K562 (cell line): ENCODE data around the gene GNA15. TPM values are rescaled to one million over a fixed set of nuclear protein-coding genes. Genes with fewer than 3 reads are reported as not detected.

Source experiments
- AFF1 ChIP-seq, 2 experiments: fragments of 450-650 bp; IDR thresholded peaks; 2 replicates each; pipeline ENCODE4 v1.6.1; 2018; ENCODE audit warnings: mild to moderate bottlenecking in 2 of 2, low read depth in 1 of 2; ENCODE audit not compliant: partially characterized antibody in 2 of 2
- CBFA2T3 ChIP-seq: fragments of 450-650 bp; IDR thresholded peaks from 2 replicates; pipeline ENCODE4 v1.6.1; 2017
- DPF2 ChIP-seq: fragments of 450-650 bp; IDR thresholded peaks from 2 replicates; pipeline ENCODE4 v1.6.1; 2016
- E2F5 ChIP-seq: sonication (generic); formaldehyde crosslinking; IDR thresholded peaks from 2 replicates; pipeline ENCODE4 v1.8.0; 2022; ENCODE audit warnings: mild to moderate bottlenecking, missing genetic modification reagents
- HDAC1 ChIP-seq, 2 experiments: fragments of 450-650 bp; IDR thresholded peaks; 2 replicates each; pipeline ENCODE4 v1.6.1; 2016 to 2017; ENCODE audit warnings: inconsistent platforms in 1 of 2, mild to moderate bottlenecking in 1 of 2, moderate library complexity in 1 of 2
- NCOA2 ChIP-seq, 2 experiments: fragments of 450-650 bp; IDR thresholded peaks; 2 replicates each; pipeline ENCODE4 v1.6.1; 2018; ENCODE audit warnings: mild to moderate bottlenecking in 2 of 2, moderate library complexity in 1 of 2; ENCODE audit not compliant: partially characterized antibody in 2 of 2
- POLR2AphosphoS5 ChIP-seq: IDR thresholded peaks from 2 replicates; pipeline ENCODE4 v1.6.1; 2011; ENCODE audit warnings: mild to moderate bottlenecking, low read depth, low read length, moderate library complexity; ENCODE audit not compliant: control insufficient read depth, insufficient read depth
- PREB ChIP-seq: sonication (generic); formaldehyde crosslinking; IDR thresholded peaks from 2 replicates; pipeline ENCODE4 v1.8.1; 2023; ENCODE audit warnings: mild to moderate bottlenecking, missing genetic modification reagents
- SMARCC2 ChIP-seq: fragments of 450-650 bp; IDR thresholded peaks from 2 replicates; pipeline ENCODE4 v1.6.1; 2017; ENCODE audit warnings: antibody characterized with exemption, moderate library complexity, mild to moderate bottlenecking, low read depth
- STAT5A ChIP-seq: IDR thresholded peaks from 2 replicates; pipeline ENCODE4 v1.6.1; 2012; ENCODE audit warnings: low read length, inconsistent platforms, borderline replicate concordance
- TRIM24 ChIP-seq, 2 experiments: fragments of 450-650 bp; IDR thresholded peaks; 2 replicates each; pipeline ENCODE4 v1.6.1; 2016
- ZFP36 ChIP-seq: fragments of 150-350 bp; IDR thresholded peaks from 2 replicates; pipeline ENCODE4 v1.6.1; 2018; ENCODE audit warnings: low read length, low read depth; ENCODE audit not compliant: partially characterized antibody
- ZNF639 ChIP-seq, 2 experiments: fragments of 200-800 bp in 1 of 2; sonication (Bioruptor generic) in 1 of 2; sonication (generic) in 1 of 2; formaldehyde crosslinking in 1 of 2; IDR thresholded peaks in 1 of 2; conservative IDR thresholded peaks in 1 of 2; 2 replicates each; pipeline versions ENCODE4 v1.5.0 to v1.6.1; 2016 to 2020; ENCODE audit warnings: missing compliant biosample characterization in 1 of 2, missing genetic modification characterization in 1 of 2, missing genetic modification reagents in 1 of 2
- polyA plus RNA-seq, 8 experiments: library from polyadenylated mRNA; depleted of rRNA in 4 of 8; stranded (reverse) in 5 of 8; unstranded in 3 of 8; fragments of >200 nt; fragmentation: Nextera tagmentation in 2 of 8; fragmentation: Illumina TruSeq in 1 of 8; extraction: Ambion mirVana in 2 of 8; extraction: Trizol in 1 of 8; gene quantifications; 2 replicates each; pipeline versions ENCODE4 v1.2.1 to v1.2.3, GENCODE V29; 2011 to 2014; ENCODE audit warnings: inconsistent platforms in 1 of 8, missing spikeins in 1 of 8
- total RNA-seq, 7 experiments: library from RNA; depleted of rRNA in 6 of 7; stranded (reverse); fragments of >200 nt in 6 of 7; fragmentation: Illumina TruSeq in 2 of 7; extraction: Trizol in 2 of 7; gene quantifications; 2 replicates each; pipeline versions ENCODE4 v1.2.1 to v1.2.3, GENCODE V29; 2011 to 2021; ENCODE audit warnings: low replicate concordance in 1 of 7

The GNA15 gene
- total and polyA plus RNA-seq, 9 of the 15 experiments (the other 6 are each of a cell fraction or from before 2014, with no cell fraction given) = 0.03 to 0.24 (median 0.11) TPM; not detected in 1

- TF ChIP-seq STAT5A = peak; percentile 63; the same call in 1 of the 2 replicates
- peak; percentile 19 for TF ChIP-seq ZFP36
- TF ChIP-seq AFF1 (IDR thresholded peaks at IDR 0.05; ENCODE audit: low read depth in 1 of 2, partially characterized antibody in 2 of 2) = no peak
- TF ChIP-seq NCOA2 (IDR thresholded peaks at IDR 0.05; ENCODE audit: partially characterized antibody in 2 of 2) = no peak
- TF ChIP-seq POLR2AphosphoS5 = peak; percentile 70
- 0 out of 2 replicates have a peak, but pooled peaks have one; percentile 14 for TF ChIP-seq SMARCC2
- no peak for TF ChIP-seq E2F5
- peak; percentile 93 for TF ChIP-seq CBFA2T3
- TF ChIP-seq ZNF639 (CRISPR knock-in tag; conservative IDR thresholded peaks at IDR 0.05 in 1 of 2, IDR thresholded peaks at IDR 0.05 in 1 of 2) = peak in 1 of 2 experiments; percentile 41; a peak in 1 of 4 replicates
- peak; percentile 62 to 70; a peak in 2 of 4 replicates for TF ChIP-seq TRIM24 (IDR thresholded peaks at IDR 0.05)
- 0 out of 2 replicates have a peak, but pooled peaks have one; percentile 35 for TF ChIP-seq PREB (CRISPR knock-in tag)
- TF ChIP-seq HDAC1 (IDR thresholded peaks at IDR 0.05) = peak in 1 of 2 experiments; percentile 65; a peak in 2 of 4 replicates
- TF ChIP-seq DPF2 = peak; percentile 86
Observed at GRCh38 chr19:3194106-3195087, 58.6 kb downstream of the GNA15 start (continued).
